Neuron (in vitro differentiated cells): ENCODE measurements around the gene MYO7B.

ENCODE experiments used
- H2AFZ ChIP-seq: one replicate; pipeline ENCODE4 v1.6.1; 2013; ENCODE audit warnings: low read depth, mild to moderate bottlenecking, inconsistent platforms, low read length, moderate library complexity
- H3K27me3 ChIP-seq: one replicate; pipeline ENCODE4 v1.6.1; 2013; ENCODE audit warnings: low read length; ENCODE audit not compliant: insufficient read depth
- H3K36me3 ChIP-seq: one replicate; pipeline ENCODE4 v1.6.1; 2013; ENCODE audit warnings: low read length; ENCODE audit not compliant: insufficient read depth
- H3K4me1 ChIP-seq: one replicate; pipeline ENCODE4 v1.6.1; 2013; ENCODE audit warnings: low read length; ENCODE audit not compliant: insufficient read depth
- H3K4me3 ChIP-seq: 2 replicates; pipeline ENCODE4 v1.5.1; 2013; ENCODE audit warnings: mild to moderate bottlenecking, low read length, moderate library complexity
- H3K9me3 ChIP-seq: one replicate; pipeline ENCODE4 v1.6.1; 2013; ENCODE audit warnings: low read length

MYO7B gene

DNA sequence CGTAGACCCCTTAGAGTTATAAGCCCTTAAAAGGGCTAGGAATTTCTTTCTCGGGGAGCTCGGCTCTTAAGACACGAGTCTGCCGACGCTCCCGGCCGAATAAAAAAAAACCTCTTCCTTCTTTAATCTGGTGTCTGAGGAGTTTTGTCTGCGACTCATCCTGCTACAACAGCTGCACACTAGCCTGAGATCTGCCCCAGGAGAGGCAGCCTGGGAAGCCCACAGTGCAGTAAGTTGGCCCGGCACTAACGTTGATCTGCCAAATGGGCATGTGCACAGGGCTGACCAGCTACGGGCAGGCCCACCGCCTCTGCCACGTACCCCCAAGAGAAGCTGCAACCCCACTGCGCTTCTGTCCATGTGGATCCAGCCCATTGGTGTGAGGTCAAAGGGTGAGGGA is 148.3 kb downstream of the MYO7B start:
- Histone ChIP-seq H3K4me3 (no peak overlapping the region), H3K4me1 (peaks cover 5% of the 10 kb centered on the region), H3K9me3 (no peaks in the 10 kb centered on the region), H3K27me3 (peaks cover 14% of the 10 kb centered on the region), H2AFZ (no peak overlapping the region), H3K36me3 (no peaks in the 10 kb centered on the region)

DNA sequence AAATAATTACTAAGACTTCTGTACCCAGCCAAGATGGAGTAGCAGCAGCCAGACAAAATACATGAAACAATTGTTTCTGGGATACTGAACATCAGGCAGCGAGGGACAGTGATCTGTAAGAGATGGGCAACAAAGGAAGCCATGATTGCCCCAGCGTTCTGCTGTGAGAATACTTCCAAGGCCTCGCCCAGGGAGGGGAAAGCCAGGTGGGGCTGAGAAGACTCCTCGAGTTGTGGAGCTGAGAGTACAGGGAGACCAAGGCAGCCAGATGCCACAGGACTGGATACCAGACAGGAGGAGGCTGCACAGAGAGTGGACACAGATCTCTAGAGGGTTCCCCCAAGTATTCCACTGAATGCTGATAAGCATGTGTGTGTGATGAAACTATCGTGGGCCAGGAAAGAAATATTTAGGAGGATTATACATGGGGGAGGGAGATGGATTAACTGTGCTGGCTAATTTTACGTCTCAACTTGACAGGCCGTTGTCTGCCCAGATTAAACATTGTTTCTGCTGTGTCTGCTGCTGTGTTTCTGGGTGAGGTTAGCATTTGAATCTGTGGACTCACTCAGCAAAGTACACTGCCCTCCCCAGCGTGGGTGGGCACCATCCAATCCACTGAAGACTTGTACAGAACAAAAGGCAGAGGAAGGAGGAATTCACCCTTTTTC is 150.1 kb downstream of the MYO7B start:
- Histone ChIP-seq H3K4me1 (peaks cover 5% of the 10 kb centered on the region), H3K36me3 (no peaks in the 10 kb centered on the region), H3K4me3 (no peak overlapping the region), H3K9me3 (peaks cover 3% of the 10 kb centered on the region), H3K27me3 (no peaks in the 10 kb centered on the region), H2AFZ (no peak overlapping the region)
